ENCODE results near the gene TMA16.
"Not testable (repeated sequence)": the region's sequence is repeated elsewhere in the genome, so short reads cannot be mapped to it uniquely, and the experiment has no call there.

The TMA16 gene

DNA sequence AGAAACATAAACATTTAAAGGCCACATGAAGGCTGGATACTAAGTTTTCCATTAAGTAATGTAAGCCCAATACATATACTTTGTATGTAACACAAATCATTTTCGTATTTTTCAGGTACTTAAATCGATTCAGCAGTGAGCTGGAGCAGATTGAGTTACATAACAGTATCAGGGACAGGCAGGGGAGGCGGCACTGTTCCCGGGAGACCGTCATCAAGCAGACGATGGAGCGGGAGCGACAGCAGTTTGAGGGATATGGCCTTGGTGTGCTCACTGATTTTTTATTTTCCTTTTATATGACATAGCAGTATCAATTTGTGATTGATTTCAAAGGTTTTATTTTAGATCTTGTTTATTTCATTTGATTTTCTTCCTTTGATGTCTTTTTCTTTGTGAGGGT lies 20.7 kb downstream of the TMA16 start:
- DNase-seq (ENCODE audit: low read depth), result no peak

GRCh38 chr4:163523791-163524365 lies 29.4 kb downstream of the TMA16 start:
- DNase-seq (ENCODE audit: low read depth), result no peak

- DNase-seq (ENCODE audit: low read depth), result no peak
Observed at GRCh38 chr4:163525982-163526381, 31.5 kb downstream of the TMA16 start.

DNA sequence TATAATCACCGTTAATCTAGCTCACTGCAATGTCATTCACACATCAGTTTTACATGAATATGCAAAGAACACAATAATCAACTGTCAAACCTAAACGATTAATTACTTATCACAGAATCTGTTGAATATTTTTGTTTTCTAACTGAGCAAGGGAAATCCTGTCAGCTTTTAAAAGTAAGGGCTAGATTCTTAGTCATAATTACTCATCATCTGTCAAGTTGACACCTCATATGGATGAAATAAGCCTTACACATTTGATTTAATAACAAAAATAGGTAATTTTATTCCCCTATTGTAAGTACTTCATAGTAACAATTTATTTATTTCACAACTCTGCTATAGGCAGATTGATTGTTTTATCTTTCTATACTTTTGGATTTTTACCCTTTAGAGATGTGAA lies 32.7 kb downstream of the TMA16 start:
- DNase-seq (ENCODE audit: low read depth), result no peak

DNA sequence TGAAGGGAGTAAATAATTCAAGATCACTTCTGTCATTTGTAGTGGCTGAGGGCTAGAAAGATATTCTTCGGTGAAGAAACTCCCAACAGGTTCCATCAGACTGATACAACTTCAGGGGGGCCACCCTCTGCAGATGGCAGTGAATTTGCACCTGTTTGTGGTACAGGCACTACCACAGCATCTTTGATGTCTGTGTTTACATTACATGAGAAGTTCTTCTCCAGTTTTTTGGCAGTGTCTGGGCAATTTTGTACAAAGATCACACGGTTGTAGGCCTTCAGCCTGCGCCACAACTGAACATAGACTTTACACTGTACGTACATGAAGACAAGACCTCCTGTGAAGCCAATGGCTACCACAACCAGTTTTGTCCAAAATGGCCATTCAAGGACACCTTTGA lies 34.2 kb downstream of the TMA16 start:
- DNase-seq (ENCODE audit: low read depth), result no peak

DNA sequence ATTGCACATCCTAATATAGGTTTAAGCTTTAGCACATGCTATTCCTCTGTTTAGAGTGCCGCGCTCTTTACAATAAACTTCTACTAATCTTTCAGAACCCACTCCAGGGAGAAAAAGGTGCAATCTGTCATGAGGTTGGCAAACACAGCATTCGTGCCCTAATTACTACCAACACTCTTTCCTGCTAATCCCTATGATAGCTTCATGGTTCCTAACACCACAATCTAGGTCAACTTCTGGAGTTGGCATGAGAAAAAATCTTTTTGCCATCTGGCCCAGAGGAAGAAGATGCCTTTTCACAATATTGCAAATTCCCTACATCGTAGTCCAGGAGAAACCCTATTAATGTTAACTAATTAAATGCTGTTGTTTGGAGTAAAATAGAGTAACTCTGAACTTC lies 39.6 kb downstream of the TMA16 start:
- no peak for DNase-seq (ENCODE audit: low read depth)

- no peak for DNase-seq (ENCODE audit: low read depth)
Observed at GRCh38 chr4:163535657-163536056, 41.2 kb downstream of the TMA16 start.

- no peak for DNase-seq (ENCODE audit: low read depth)
Observed at GRCh38 chr4:163536091-163536490, 41.6 kb downstream of the TMA16 start.

GRCh38 chr4:163537114-163537513 lies 42.6 kb downstream of the TMA16 start:
- no peak for DNase-seq (ENCODE audit: low read depth)

- not testable (repeated sequence) for DNase-seq (ENCODE audit: low read depth)
Observed at GRCh38 chr4:163538820-163539219, 44.3 kb downstream of the TMA16 start.

- no peak for DNase-seq (ENCODE audit: low read depth)
Observed at GRCh38 chr4:163540448-163540847, 46.0 kb downstream of the TMA16 start.

DNA sequence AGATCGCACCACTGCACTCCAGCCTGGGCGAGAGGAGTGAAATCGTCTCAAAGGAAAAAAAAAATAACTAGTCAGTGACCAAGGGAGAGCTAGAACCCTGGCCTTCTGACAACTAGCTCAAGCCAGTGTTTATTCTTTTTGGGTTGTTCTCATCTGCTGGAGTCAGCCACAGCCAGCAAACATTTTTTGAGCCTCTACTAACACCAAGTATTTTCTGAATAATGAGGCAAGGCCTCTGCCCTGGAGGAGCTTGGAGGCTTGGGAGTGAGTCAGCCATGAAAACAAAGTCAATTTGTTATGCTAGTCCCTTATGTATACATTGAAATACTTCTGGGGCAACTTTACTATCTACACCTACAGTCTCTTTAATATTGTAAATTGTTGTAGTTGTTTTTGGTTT lies 46.5 kb downstream of the TMA16 start:
- no peak for DNase-seq (ENCODE audit: low read depth)

DNA sequence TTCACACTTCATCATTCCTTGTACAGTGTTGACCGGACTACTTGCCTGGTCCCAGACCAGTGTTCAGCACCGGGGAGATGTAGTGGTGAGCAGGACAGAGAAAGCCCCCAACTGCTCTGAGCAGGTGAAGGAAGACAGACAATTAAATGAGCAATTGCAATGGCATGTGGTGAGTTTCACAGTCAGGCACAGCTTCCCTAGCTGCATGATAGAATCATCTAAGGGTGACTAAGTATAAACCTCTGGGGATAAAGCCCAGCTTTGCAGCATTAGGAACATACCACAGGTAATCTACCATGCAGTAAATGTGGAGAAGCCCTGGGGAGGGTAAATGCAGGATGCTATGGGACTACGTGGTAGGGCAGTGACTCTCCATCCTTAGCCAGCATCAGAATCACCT lies 47.8 kb downstream of the TMA16 start:
- no peak for DNase-seq (ENCODE audit: low read depth)

DNA sequence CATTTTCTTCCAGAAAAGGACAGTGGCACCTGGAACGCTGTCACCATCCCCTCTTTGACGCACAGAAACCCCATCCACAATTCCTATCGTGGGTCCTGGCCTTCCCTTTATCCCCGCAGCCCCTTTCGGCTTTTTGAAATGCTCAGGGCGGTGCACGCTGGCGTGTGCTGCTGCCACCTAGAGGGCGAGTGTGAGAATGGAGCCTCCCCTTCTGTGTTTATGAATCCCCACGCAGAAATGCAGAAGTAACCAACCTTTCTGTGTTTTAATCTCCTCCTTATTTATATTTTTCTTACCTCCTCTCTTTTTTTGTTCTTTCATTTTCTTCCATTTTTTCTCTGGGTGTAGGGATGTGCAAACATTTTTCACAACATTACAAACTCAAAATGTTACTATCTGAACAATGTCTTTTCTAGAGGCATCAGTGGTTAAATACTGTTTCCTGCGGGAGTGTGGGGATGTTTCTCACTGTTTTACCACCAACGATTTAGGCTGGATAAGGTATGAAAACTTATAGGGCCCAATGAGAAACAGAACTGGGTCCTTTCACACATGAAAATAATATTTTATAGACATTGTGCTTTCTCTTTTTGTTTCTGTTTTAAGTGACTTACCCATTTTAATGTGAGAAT lies 50.0 kb downstream of the TMA16 start:
- no peak for DNase-seq (ENCODE audit: low read depth)

- no peak for DNase-seq (ENCODE audit: low read depth)
Observed at GRCh38 chr4:163548481-163549243, 54.2 kb downstream of the TMA16 start.

- DNase-seq (ENCODE audit: low read depth), result no peak
Observed at GRCh38 chr4:163550869-163551267, 56.4 kb downstream of the TMA16 start.

DNA sequence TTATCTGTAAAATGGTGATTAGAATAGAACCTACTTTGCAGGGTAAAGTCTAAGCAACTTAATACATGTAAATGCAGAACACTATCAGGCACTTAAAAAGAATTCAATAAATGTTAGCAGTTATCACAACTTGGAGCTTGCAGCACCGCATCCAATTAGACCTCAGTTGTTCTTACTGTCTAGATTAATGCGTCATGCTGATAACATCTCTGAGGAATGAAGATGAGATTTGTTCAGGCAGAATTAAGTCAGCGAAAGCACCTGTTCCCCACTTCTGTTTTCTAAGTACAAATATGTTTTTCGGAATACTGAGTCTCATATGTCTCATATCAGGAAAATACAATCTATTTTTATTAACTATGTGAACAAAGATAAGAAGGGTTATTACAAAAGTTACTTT lies 58.7 kb downstream of the TMA16 start:
- DNase-seq (ENCODE audit: low read depth), result no peak

DNA sequence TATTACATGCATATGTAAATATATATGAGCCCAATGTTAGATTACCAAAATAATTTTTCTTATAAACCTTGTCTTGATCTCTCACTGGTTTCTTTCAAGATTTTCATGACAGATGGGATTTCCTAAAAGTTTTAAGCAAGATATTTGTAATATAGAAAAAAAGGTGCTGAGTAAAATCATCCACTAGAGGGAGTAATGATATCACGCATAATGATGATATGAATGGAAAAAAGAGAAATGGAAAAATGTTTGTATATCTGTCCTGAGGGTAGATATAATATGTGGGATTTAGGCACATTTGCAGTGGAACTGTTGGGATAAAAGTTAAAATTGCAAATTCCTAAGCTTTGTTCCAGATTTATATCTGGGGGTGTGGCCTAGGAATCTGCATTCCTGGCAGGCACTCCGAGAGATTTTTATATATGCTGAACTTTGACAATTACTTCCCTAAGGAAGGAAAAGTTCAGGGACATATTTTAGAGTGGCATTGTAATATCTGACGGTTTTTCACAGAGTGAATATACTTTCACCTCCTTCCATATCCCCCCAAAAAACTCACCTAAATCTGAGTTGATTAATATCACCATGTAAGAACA lies 60.5 kb downstream of the TMA16 start:
- DNase-seq (ENCODE audit: low read depth), result no peak

- DNase-seq (ENCODE audit: low read depth), result no peak
Observed at GRCh38 chr4:163556177-163556576, 61.7 kb downstream of the TMA16 start.

DNA sequence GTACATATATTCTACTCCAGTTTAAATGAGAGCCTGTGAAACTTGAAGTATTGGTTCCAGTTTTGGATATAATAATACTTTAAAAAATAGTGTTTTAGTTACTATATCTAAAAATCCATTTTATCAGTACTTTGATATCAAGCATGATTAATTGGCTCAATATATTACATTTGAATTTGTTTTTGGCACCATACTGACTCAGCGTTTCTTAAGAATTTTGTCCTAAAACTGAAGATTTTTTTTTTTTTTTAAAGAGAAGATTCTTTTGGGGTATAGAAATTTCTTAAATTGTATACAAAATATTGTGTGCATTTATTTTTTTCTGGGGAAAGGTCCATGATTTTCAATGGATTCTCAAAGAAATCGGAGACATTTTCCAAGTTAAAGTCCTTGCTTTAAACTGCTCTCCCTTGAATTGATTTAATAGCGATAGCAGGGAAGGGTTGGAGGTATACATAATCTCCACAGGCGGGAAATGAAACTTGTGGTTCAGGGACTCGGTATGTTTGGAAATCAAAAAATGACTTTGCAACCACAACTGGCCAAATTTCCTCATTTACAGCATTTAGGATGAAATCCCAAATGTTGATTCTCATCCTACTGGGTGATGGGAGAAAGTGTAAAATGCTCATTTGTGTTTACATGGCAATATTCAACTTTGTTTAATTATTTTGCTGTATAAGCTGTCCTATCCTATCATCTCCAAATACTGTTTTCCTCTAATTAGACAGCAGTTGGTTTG lies 62.3 kb downstream of the TMA16 start:
- DNase-seq (ENCODE audit: low read depth), result no peak

DNA sequence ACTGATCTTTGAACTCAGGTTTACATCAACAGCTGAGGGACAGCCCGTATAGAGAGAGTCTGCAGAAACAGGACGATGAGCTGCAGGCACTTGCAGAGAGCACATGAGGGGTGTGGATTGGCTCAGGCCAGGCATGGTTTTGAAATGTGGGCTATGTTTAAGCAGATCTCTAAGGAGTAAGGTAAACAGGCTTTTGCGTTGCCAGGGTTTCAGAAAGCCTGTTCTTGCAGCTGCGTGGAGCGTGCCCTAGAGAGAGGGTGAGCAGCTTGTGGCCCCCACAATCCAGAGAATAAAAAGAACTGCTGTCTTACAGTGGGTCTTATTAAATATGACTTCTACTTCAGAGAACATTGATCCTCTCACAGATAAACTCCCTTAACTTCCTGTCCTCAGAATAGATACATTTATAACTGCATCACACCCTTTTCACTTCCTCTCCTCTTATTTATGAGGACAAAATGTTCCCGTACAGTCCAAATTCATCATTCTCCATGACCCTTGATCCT lies 64.1 kb downstream of the TMA16 start:
- DNase-seq (ENCODE audit: low read depth), result no peak

DNA sequence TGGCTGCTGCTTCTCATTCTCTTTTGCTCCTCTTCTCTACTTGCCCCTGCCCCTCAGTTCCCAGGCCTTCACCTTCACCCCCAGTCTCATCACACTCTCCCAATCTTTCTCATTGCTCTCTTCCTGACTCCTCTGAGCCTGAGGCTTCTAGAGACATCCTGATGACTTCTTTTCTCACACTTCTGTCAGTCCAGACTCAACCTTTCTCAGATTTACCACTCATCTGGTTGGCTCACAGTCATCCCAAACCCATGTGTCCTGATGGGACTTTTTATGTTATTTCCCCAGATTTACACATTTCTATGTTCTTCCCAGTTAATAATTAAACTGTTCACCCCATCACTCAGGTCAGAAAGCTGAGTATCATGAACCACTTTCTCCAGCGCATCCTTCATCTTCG lies 68.0 kb downstream of the TMA16 start:
- no peak for DNase-seq (ENCODE audit: low read depth)

Measured in HS-5 (cell line).